ENCODE results near the gene CIPC. TPM values are rescaled to one million over a fixed set of nuclear protein-coding genes. Genes with fewer than 3 reads are reported as not detected.

The CIPC gene
- total RNA-seq, 1 experiment from 2014 or later, result 31.1 TPM

DNA sequence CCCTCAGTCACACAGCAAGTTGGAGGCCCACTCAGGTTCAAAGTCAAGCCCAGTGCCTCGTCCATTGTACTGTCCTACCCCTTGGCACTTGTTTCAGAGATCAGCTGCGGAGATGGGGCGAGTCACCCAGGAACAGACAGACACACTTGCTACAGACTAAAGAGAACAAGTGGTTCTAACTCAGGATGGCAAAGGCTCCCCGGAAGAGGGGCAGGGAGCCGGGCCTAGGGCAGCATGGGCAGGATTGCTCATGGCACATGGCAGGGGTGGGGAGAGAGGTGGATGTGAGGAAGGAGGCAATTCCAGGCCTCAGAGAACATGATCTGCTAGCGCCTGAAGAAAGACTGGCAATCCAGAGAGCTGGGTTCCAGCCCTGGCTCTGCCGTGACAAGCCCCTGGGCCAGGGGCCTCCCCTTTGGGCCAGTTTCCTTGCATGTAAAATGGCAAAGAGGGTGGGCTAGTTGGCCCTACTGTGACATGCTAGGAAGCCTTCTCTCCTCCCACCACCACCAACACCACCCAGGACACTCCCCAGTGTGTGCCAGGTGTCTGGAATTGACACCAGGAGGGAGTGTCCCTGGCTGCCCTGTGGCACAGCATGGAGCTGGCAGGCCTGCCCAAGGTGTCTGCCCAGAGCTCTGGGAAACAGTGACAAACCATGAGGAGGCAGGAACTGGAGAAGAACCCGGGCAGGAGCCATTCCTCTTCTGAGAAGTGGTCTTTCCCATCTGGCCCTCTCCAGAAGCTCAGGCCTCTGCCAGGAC, 45.6 kb upstream of the CIPC start:
- intact Hi-C loops (cut with micrococcal nuclease; ENCODE audit: unreplicated experiment), result loop anchor here (1.0 to 2.0 kb wide), 4 partner anchors 30 to 176 kb away; no protein-coding TSS in a partner anchor

DNA sequence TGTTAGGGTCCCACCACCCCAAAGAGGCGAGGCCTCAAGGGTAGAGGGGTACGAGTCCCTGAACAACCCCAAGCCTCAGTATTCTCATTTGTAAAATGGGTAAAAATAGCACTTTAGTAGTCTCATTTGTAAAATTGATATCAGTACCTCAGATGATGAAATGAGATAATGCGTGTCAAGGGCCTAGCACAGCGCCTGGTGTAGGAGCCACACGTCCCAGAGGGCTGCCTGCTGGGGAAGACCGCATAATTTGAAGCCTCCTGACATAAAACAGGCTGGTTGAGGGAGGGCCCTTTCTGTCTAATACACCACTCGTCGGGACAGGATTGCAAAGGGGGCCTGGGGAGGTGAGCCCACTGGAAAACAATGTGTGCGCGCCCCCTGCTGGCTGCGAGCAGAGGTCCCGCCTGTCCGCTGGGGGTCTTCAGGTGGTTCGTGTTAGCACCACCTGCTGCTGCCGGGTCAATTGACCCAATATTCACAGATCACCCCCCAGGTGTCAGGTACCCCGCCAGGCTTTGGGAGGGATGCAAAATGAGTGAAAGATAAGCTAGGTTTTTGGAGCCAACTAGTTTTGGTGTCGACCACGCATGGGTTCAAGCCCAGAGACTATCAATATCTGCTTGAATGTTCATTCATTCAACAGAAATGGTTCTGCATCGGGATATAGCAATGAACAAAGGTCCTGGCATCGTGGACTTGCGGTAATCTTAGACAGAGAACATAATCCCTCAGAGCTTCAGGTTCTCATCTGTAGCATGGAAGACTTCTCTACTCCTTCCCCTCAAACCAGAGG, 44.8 kb upstream of the CIPC start:
- Histone ChIP-seq H3K27ac (ENCODE audit: low read depth, low read length, poor library complexity, severe bottlenecking) (peak overlapping the region; percentile 3), H3K4me1 (ENCODE audit: insufficient read depth, low read length, poor library complexity, severe bottlenecking) (peaks cover 14% of the 10 kb centered on the region), H3K27me3 (replicated peaks; ENCODE audit: insufficient read depth, low read depth, low read length, poor library complexity) (no peaks in the 10 kb centered on the region), H3K9me3 (ENCODE audit: low read depth, low read length, poor library complexity, severe bottlenecking) (peaks cover 3% of the 10 kb centered on the region), H3K36me3 (ENCODE audit: insufficient read depth, low read length, poor library complexity, severe bottlenecking) (no peaks in the 10 kb centered on the region), H3K4me3 (ENCODE audit: low read depth, low read length, poor library complexity, severe bottlenecking) (no peak overlapping the region)
- ChIA-PET POLR2A (ENCODE audit: low non-redundant PET) (no interaction called here), CTCF (interaction anchor here (0.8 to 2.1 kb wide), 4 partner anchors 11 to 177 kb away, joined by 3 to 9 read pairs (median 4); no protein-coding TSS in a partner anchor)
- BruUV-seq (replicated peaks), result no TSS peak
- TF ChIP-seq, protein P1, sequence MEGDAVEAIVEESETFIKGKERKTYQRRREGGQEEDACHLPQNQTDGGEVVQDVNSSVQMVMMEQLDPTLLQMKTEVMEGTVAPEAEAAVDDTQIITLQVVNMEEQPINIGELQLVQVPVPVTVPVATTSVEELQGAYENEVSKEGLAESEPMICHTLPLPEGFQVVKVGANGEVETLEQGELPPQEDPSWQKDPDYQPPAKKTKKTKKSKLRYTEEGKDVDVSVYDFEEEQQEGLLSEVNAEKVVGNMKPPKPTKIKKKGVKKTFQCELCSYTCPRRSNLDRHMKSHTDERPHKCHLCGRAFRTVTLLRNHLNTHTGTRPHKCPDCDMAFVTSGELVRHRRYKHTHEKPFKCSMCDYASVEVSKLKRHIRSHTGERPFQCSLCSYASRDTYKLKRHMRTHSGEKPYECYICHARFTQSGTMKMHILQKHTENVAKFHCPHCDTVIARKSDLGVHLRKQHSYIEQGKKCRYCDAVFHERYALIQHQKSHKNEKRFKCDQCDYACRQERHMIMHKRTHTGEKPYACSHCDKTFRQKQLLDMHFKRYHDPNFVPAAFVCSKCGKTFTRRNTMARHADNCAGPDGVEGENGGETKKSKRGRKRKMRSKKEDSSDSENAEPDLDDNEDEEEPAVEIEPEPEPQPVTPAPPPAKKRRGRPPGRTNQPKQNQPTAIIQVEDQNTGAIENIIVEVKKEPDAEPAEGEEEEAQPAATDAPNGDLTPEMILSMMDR (conservative IDR thresholded peaks at IDR 0.05; ENCODE audit: low read depth, low read length), result peak; percentile 99
- TF ChIP-seq EZH2 (IDR thresholded peaks at IDR 0.05; ENCODE audit: borderline replicate concordance, low read depth, low read length, poor library complexity, severe bottlenecking), result no peak
- DNase-seq (ENCODE audit: low spot score), result peak; percentile 94
- intact Hi-C loops (cut with micrococcal nuclease; ENCODE audit: unreplicated experiment), result loop anchor here (1.0 to 2.0 kb wide), 4 partner anchors 30 to 177 kb away; no protein-coding TSS in a partner anchor

More for the DNA sequence above, 45.6 kb upstream of the CIPC start:
- no peak overlapping the region for H3K4me3 ChIP-seq (ENCODE audit: low read depth, low read length, poor library complexity, severe bottlenecking)
- TF ChIP-seq, protein P1 (conservative IDR thresholded peaks at IDR 0.05; ENCODE audit: low read depth, low read length), result no peak
- TF ChIP-seq EZH2 (IDR thresholded peaks at IDR 0.05; ENCODE audit: borderline replicate concordance, low read depth, low read length, poor library complexity, severe bottlenecking), result no peak
- H3K4me1 ChIP-seq (ENCODE audit: insufficient read depth, low read length, poor library complexity, severe bottlenecking), result peaks cover 10% of the 10 kb centered on the region
- H3K27ac ChIP-seq (ENCODE audit: low read depth, low read length, poor library complexity, severe bottlenecking), result peak overlapping the region; percentile 37
- POLR2A ChIA-PET (ENCODE audit: low non-redundant PET), result no interaction called here
- no peak for DNase-seq (ENCODE audit: low spot score)
- BruUV-seq (replicated peaks), result no TSS peak
- no peaks in the 10 kb centered on the region for H3K27me3 ChIP-seq (replicated peaks; ENCODE audit: insufficient read depth, low read depth, low read length, poor library complexity)
- H3K9me3 ChIP-seq (ENCODE audit: low read depth, low read length, poor library complexity, severe bottlenecking), result peaks cover 3% of the 10 kb centered on the region
- H3K36me3 ChIP-seq (ENCODE audit: insufficient read depth, low read length, poor library complexity, severe bottlenecking), result no peaks in the 10 kb centered on the region
- CTCF ChIA-PET, result interaction anchor here (1.6 kb wide), 1 partner anchor 139 kb away, joined by 6 read pairs; no protein-coding TSS in a partner anchor

DNA sequence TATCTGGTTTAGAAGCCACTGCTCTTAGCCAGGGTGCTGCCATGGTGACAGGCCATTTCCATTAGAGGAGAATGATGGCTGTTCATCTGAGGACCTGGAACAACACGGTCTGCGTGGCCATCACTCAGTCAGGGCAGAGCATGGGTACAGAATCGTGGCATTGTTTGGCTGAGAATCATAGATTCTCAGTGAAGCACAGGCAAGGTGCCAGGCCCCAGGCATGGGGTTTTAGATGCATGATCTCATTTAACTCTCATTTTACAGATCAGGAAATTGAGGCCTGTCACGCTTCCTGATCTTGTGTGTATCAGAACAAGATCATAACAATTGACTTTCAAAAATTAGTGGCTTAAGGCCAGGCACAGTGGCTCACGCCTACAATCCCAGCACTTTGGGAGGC, 42.8 kb upstream of the CIPC start:
- ChIA-PET CTCF (interaction anchor here (1.5 to 2.1 kb wide), 2 partner anchors 143 to 179 kb away, joined by 9 to 10 read pairs; no protein-coding TSS in a partner anchor), POLR2A (ENCODE audit: low non-redundant PET) (interaction anchor here (0.7 kb wide), 1 partner anchor 340 kb away, joined by 4 read pairs; no protein-coding TSS in a partner anchor)
- H3K27me3 ChIP-seq (replicated peaks; ENCODE audit: insufficient read depth, low read depth, low read length, poor library complexity), result no peaks in the 10 kb centered on the region
- no peak overlapping the region for H3K4me3 ChIP-seq (ENCODE audit: low read depth, low read length, poor library complexity, severe bottlenecking)
- no peak overlapping the region for H3K27ac ChIP-seq (ENCODE audit: low read depth, low read length, poor library complexity, severe bottlenecking)
- intact Hi-C loops (cut with micrococcal nuclease; ENCODE audit: unreplicated experiment), result no loop called here
- no peak for TF ChIP-seq EZH2 (IDR thresholded peaks at IDR 0.05; ENCODE audit: borderline replicate concordance, low read depth, low read length, poor library complexity, severe bottlenecking)
- no TSS peak for BruUV-seq (replicated peaks)
- DNase-seq (ENCODE audit: low spot score), result peak; percentile 55
- H3K4me1 ChIP-seq (ENCODE audit: insufficient read depth, low read length, poor library complexity, severe bottlenecking), result peaks cover 27% of the 10 kb centered on the region
- no peaks in the 10 kb centered on the region for H3K36me3 ChIP-seq (ENCODE audit: insufficient read depth, low read length, poor library complexity, severe bottlenecking)
- peaks cover 3% of the 10 kb centered on the region for H3K9me3 ChIP-seq (ENCODE audit: low read depth, low read length, poor library complexity, severe bottlenecking)
